ENCODE measurements around the gene SPAG9.

DNA sequence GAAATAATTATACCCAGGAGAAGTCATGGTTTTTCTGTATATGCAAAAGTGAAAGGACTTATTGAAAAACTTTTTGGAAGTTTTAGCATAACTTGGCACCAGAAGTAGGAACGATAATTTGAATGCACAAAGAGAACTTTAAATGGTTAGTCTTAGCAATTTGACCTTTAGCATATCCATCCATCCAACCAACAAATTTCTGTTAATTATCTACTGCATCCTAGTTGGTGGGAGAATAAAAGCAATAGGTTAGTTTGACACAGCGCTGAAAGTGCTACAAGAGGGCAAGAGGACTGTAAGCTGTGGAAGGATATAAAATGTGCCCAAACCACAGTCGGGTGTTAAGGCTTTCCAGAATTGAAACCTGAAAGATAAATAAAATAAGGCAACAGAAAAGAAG lies 17.6 kb downstream of the SPAG9 start:
- TF ChIP-seq, protein P1, sequence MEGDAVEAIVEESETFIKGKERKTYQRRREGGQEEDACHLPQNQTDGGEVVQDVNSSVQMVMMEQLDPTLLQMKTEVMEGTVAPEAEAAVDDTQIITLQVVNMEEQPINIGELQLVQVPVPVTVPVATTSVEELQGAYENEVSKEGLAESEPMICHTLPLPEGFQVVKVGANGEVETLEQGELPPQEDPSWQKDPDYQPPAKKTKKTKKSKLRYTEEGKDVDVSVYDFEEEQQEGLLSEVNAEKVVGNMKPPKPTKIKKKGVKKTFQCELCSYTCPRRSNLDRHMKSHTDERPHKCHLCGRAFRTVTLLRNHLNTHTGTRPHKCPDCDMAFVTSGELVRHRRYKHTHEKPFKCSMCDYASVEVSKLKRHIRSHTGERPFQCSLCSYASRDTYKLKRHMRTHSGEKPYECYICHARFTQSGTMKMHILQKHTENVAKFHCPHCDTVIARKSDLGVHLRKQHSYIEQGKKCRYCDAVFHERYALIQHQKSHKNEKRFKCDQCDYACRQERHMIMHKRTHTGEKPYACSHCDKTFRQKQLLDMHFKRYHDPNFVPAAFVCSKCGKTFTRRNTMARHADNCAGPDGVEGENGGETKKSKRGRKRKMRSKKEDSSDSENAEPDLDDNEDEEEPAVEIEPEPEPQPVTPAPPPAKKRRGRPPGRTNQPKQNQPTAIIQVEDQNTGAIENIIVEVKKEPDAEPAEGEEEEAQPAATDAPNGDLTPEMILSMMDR (IDR thresholded peaks at IDR 0.05) = no peak
- TF ChIP-seq POLR2A (IDR thresholded peaks at IDR 0.05) = no peak
